Activated CD4-positive, alpha-beta T cell treated with anti-CD3 and anti-CD28 coated beads, Interleukin-2, amount 50 U/mL, for 16 hours (primary cell): ENCODE data around the gene RGS9BP.
"Not testable (repeated sequence)": the region's sequence is repeated elsewhere in the genome, so short reads cannot be mapped to it uniquely, and the experiment has no call there.

ENCODE experiments used
- DNase-seq: peaks from one replicate; pipeline ENCODE4 v3.0.0-alpha.2; 2020

The RGS9BP gene, protein sequence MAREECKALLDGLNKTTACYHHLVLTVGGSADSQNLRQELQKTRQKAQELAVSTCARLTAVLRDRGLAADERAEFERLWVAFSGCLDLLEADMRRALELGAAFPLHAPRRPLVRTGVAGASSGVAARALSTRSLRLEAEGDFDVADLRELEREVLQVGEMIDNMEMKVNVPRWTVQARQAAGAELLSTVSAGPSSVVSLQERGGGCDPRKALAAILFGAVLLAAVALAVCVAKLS

DNA sequence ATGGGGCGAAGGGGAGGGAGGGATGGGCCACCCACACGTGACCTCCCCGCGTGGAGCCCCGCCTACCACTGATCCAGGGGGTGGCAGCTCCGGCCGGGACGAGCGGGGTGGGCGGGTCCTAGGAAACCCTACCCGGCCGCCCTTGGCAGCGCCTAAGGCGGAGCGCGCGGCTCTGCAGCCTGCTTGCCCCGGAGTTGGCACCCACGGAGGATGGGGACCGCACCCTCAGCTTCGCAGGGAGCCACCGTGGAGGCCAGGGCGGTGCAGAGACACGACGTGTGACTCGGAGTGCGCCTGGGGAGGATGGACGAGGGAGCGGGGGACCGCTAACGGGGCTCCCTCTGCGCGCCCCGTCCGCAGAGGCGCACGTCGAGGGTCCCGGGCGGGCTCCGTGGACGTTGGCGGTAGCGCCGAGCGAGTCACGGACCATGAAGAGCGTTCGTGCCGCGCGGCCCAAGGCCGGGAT is at the start of gene RGS9BP:
RGS9BP (plus strand) TSS at position 129 of the 466 bp plus-strand sequence. CDS start 416 bp downstream, outside the sequence.
- DNase-seq: peak; percentile 65

DNA sequence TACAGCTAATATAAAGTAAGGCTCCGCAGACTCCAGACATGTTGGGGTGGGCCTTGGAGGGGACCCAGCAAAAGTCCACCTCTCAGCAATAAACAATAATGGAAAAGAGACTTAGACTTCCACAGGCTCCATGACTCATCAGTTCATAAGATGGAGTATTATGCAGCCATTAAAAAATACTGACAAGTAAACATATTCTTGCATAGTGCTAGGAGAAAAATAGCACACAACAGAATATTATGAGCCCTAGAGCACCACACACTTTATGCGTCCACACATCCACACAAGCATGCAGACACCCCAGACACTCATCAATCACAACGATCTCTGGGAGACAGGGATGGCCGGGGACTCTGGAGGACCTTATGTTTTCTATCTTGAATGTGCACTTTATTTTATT is 48.7 kb upstream of the RGS9BP start:
- no peak for DNase-seq

DNA sequence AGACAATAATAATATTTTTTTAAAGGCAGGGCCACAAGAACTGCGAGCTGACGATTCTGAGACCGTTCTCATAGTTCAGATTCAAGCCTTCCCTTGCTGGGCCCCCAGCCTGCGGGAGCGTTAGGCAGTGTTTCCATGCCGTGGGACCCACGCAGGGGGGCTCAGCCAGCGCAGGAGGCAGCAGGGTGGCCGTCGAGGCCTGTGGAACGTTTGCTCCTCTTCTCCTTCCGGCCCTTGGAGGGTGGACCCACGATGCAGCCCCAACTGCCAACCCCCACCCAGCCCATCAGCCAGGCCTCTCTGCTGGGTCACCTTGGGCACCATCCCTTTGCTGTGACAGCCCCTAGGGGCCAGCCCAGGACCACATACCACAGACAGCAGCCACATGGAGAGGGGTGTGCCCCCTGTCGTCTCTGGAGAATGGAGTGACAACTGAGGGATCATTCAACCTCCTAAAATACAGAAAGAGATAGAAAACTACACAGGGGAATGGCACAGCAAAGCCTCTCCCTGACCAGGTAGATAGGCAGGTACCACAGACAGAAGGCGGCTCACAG is 47.9 kb upstream of the RGS9BP start:
- DNase-seq: no peak

DNA sequence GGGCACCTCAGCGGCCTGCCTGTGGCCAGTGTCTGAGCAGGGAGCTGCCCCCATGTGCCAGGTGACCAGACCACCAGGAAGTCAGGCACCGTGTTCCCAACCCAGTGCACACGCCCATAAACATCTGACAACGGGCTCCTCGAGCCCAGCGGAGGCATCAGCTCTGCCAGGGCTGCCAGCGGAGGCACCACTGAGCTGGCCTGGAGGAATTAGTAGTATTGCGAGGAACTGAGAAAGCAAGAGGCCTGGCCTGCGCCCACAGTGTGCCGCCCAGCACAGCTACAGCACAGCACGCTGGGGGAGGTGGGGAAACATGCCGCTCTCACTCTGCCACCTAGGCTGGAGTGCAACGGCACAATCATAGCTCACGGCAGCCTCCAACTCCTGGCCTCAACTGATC is 45.3 kb upstream of the RGS9BP start:
- no peak for DNase-seq

DNA sequence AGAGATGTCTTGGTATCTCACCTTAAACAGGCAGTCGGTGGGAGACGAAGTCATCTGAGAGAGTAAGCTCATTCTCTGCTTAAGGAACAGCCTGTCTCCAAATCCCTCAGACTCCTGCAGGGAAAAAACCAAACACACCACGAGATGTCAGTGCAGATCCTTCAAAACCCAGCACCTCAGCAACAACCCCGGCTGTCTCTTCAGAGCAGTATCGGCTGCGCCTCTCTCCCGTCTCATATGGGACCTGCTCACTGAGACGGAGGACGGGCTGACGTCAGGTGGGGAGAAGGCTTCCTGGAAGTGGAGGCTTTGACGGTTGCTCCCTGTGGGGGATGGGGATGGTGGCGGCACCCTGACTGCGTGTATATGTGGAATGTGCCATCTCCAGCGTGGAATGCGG is 44.3 kb upstream of the RGS9BP start:
- DNase-seq: no peak

DNA sequence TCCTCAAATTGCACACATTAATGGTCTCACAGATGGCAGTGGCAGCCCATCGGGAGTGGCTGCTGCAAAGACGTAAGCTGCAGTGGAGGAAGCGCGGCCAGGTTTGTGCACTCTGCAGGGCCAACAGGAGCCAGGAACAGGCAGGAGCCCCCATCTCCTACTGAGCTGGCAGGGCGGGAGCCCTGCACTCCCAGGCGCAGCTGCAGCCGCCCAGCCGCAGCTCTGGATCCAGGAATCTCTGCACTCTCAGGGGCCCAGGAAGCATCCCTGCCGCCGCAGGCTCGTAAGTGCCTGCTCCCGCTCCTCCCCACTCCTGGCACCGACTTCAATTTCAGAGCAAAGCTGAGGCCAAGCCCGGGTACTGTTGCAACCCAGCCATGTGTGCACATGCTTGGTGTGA is 38.2 kb upstream of the RGS9BP start:
- no peak for DNase-seq

DNA sequence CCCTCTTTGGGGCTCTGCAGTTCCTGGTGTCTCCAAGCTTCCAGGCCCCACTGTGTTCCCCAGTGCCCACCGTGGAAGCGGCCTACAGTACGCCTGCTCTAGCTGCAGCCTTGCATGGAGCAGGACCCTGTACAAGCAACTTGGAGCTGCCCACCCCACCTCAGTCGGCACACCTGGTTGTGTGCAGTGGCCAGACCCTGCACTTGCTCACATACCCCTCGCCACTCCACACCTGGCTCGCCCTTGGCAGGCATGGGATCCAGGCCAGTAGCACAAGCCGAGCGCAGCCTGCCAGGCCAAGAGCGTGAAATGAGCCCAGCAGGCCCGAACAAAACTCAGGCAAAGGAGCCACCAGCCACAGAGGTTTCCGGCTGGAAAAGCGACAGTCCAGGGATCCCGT is 37.0 kb upstream of the RGS9BP start:
- DNase-seq: no peak

DNA sequence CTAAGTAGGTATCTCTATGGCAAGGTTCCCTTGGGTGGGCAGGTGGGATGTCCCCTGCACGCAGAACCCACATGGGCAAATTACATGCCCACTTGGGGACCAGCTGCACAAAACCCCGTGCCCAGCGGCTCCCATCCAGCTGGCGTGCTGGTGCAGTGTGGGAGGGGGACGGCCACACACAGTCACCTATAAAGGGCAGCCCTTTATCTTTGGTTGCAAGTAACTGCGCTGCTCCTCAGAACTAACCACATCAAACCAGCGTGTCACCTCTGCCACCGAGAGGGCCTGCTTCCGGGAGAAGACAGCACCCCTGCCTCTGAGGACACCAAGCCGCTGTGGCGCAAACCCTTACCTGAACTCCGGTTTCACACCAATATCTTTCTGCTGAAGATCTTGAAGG is 32.9 kb upstream of the RGS9BP start:
- peak; percentile 63 for DNase-seq

DNA sequence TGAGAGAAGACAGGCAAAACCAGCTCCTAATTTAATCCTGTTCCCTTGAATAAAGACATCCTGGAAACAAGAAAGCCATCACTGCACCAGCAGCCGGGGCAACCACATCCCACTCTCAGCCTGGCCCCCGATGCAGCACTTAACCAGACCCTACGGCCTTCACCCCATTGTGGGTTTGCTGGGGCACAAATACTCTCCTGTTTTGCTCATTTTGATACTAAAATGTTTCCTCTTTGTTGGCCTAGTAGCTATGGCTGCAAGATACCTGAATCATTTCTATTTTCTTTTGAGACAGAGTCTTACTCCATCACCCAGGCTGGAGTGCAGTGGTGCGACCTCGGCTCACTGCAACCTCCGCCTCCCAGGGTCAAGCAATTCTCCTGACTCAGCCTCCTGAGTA is 29.1 kb upstream of the RGS9BP start:
- peak; percentile 66 for DNase-seq

DNA sequence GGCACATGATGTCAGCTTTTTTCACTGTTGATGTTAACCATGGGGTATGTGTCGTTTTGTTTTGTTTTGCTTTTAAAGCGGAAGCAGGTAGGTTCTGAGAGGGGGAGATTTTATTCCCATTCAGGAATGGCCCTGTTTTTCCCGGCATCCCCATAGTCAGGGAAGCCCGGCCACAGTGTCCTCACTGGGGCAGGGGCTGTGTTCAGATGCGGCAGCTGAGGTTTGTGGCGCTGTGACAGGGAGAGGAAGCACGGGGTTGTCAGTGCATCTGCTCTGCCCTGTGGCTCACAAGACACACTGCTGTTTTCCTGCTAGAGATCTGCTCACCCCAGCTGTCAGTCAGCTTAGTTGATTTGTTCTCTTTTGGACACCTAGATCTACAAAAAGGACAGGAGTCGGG is 28.3 kb upstream of the RGS9BP start:
- DNase-seq: no peak

DNA sequence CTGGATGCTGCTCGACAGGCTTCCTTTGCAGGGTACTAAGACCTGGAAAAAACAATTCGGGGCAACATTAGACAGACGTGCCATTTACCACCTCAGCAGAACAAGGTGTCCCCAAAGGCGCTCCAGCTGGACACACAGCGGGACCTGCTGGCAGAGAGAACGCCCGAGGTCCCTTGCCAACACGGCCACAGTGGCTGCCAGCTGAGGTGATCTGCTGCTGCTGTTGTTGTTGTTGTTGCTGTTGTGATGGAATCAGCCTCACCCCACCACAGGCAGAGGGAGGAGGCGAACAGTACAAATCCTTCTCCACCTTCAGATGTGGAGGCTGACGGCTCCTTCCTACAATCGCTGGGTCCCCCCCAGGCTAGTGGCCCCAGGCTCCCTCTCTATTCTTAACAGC is 25.9 kb upstream of the RGS9BP start:
- DNase-seq: no peak

DNA sequence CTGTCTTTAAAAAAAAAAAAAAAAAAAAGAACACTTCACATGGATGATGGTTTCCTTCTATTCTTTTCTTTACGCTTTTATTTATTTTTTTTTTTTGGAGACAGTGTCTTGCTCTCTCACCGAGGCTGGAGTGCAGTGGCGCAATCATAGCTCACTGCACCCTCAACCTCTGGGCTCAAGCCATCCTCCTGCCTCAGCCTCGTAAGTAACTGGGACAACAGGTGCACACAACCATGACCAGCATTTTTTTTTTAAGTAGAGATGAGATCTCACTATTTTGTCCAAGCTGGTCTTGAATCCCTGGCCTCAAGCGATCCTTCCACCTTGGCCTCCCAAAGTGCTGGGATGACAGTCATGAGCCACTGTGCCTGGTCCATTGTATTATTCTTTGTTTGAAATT is 25.0 kb upstream of the RGS9BP start:
- no peak for DNase-seq

DNA sequence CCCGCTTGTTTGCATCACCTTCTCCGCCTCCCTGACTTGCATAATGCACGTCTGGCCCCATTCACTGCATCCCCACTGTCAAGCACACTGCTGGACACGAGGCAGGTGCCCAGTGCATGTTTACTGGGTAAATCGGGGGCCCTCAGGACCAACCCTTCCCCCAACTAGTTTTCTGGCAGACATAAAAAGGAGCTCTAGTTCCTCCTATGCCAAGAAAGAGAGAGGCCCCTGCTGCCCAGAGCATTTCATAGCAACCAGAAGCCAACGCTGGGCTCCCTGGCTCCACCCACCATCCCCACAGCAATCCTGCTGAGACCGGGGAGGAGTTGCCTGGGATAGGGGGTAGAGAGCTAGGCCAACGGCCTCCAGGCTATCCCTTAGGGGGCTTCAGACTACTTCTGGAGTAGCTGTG is 23.9 kb upstream of the RGS9BP start:
- no peak for DNase-seq

DNA sequence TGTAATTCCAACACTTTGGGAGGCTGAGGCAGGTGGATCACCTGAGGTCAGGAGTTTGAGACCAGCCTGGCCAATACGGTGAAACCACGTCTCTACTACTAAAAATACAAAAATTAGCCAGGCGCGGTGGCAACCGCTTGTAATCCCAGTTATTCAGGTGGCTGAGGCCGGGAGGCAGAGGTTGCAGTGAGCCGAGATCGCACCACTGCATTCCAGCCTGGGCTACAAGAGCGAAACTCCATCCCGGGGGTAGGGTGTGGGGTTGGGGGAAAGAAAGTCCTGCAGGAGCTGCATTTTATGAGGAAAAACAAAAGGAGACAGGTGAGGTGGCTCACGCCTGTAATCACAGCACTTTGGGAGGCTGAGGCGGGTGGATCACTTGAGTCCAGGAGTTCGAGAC is 23.3 kb upstream of the RGS9BP start:
- not testable (repeated sequence) for DNase-seq

DNA sequence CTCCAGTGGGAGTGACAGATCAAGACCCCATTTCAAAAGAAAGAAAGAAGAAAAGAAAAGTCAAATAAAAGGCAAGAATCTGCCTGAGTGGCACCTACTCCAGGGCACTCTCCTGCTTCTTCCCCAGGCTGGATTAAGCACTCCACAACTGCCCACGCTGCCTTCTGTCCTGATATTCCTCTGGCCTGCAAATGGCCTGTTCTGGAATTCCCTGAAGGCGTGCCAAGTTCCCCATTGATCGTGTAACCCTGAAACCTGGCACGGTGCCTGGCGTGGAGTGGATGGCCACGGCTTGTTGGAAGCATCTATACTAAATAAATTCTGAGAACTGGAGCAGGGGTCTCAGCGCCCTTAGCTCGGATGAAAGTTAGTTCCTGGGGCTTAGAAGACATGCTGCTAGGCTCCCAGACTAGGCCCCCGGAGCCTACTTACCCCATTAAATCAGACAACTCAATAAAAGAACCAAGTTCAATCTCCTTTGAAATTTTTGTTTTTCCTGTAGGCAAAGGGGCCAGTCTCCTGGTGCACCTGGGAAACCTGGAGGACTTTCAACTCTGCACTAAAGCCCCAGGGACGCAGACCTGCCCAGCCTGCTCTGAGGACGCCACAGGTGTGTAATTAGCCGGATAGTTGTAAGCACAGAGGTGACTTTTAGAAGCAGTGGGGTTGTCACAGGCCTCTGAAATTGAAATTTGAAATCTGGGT is 22.6 kb upstream of the RGS9BP start:
- DNase-seq: no peak

DNA sequence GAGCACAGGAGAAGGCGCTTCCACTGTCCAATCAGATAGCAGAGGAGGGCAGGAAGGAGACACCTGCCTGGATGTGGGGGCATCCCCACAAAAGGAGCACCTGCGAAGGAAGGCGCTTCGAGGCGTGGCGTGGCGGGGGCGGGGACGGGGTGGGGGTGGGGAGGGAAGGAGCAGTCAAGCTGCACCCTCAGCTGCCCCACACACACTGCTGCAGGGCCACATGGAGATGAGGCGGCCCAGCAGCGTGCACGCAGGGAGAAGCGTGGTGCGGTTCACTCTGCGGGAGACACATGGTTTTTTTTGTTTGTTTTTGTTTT is 22.1 kb upstream of the RGS9BP start:
- DNase-seq: no peak

DNA sequence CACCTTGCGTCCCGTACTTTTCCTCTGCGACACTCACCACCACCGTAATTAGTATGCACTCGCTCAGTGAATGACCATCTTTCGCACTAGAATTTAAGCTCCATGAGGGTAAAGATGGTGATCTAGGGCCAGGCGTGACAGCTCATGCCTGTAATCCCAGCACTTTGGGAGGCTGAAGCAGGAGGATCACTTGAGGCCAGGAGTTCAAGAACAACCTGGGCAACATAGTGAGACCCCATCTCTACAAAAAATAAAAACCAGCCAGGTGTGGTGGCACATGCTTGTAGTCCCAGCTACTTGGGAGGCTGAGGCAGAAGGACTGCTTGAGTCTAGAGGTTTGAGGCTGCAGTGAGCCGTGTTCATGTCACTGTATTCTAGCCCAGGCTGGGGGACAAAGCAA is 19.3 kb upstream of the RGS9BP start:
- not testable (repeated sequence) for DNase-seq

DNA sequence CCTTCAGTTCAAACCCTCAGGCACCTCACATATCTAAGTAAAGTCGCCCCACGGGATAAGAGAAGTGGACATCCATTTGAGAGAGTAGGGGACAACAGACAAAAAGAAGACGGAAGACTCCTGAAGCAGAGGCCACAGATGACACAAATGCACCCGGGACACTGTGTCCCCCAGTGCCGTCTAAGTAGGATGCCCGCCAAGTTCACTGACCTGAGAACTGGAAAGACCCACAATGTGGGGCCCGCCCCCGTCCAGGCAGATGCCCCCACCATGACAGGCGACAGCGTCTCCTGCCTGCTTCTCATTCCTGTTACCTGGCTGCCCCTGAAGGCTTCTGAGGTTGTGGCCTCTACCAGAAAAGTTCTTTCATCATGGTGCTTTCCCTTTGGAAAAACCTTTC is 17.6 kb upstream of the RGS9BP start:
- no peak for DNase-seq

DNA sequence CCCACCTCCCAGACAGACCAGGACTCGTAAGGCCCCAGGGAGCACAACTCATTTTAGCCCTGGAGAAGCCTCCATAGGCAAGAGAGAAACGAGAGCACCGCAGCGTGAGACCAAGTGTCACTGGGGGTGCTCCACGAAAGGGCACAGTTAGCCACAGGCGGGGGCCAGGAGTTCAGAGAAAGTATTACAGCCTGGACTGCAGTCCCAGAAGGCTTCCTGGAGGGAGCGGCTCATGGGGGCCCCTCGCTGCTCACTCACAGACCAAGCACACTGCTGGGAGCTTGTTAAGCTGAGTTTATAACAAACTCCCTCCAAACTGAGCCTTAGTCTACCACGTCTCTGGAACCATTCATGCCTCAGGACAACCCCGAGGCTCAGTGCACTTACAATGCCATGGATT is 17.1 kb upstream of the RGS9BP start:
- no peak for DNase-seq

DNA sequence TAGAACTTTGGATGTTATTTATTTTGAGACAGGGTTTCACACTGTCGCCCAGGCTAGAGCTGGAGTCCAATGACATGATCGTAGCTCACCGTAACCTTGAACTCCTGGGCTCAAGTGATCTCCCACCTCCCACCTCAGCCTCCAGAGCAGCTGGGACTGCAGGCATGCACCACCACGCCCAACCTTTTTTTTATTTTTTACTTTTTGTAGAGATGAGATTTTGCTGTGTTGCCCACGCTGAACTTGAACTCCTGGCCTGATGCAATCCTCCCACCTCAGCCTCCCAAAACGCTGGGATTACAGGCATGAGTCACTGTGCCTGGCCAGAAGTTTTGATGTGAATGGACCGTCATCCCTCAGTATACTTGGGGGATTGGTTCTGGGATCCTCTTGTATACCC is 14.3 kb upstream of the RGS9BP start:
- DNase-seq: no peak

DNA sequence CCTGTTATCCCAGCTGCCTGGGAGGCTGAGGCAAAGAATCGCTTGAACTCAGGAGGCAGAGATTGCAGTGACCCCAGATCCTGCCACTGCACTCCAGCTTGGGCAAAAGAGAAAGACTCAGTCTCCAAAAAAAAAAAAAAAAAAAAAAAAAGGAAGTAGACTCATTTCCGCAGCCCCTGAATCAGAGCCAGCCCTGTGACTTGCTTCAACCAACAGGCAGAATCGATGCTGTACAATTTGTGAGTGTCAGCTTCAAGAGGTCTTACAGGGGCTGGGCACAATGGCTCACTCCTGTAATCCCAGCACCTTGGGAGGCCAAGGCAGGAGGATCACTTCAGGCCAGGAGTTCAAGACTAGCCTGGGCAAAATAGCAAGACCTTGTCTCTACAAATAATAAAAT is 13.5 kb upstream of the RGS9BP start:
- DNase-seq: peak; percentile 11

DNA sequence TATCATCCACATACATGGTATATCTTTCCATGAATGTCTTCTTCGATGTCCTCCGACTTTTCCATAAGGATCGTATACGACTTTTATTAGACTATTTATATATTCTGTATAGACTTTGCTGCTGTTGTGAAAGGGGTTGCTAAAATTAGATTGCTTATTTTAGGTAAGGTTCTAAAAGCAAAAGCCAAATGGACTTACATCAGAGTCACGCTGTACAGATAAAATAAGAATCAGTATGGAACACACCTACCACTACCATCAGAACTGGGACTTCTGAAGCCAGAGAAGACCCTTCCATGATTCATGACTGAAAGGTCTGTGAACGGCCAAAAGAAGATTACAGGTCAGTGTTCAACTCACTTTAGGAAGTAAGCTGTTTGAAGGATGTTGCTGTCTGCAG is 9.6 kb upstream of the RGS9BP start:
- DNase-seq: no peak

DNA sequence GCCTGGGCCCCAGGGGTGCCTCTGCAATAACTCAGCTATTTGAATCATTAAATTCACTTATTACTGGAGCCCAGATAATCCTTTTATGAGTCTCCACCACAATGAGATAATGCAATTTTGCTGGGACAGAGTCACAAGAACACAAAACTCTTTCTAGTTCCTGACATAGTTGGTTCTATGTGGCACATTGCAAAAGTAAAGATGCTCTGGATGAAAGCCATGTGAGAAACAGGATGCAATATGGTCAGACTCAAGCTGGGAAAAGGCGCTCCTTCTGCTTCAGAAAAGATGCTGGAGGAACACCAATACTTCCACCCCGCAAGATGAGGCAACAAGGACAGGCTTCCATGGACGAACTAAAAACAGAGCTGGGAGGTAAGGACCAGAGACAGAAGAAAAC is 6.3 kb upstream of the RGS9BP start:
- DNase-seq: no peak

DNA sequence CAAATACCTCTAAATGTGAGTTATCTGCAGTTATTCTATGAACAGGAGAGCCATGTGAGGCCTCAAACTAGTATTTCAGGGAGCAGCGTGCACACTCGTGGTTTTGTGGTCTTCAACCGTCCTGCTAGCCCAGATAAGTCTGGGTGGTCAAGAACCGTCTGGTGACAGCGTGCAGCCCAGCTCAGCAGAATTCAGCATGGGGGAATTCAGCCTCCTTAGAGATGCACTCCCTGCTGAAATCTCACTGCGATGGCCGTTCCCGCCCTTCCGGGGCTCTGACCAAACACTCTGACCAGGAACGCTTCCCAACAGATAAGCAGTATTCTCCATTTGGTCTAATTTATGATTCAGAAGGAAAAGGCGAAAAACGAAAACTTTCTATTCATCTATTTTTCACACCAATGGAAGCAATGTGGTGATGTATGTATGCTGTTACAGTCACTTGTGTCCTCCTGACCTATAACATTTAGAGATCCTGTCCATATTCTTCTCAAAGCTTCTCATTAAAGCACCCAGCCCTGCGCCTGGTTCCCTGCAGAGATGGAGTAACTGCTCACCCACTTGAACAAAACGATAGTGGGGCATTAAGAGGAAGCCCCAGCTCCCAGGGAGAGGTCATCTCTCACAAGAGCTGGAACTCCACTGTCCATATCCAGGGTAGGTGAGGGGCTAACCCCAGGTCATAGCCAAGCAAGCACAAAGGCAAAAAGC is 3.6 kb upstream of the RGS9BP start:
- no peak for DNase-seq
